DMS 273 (cell line): ENCODE data around the gene NRCAM.

Source experiments
- DNase-seq: peaks from one replicate; lab custom pipeline; 2025; ENCODE audit not compliant: unreplicated experiment; lab: John Stamatoyannopoulos, UW

Gene NRCAM

GRCh38 chr7:108137040-108137439, 319.2 kb downstream of the NRCAM start:
- no peak for DNase-seq

- DNase-seq: peak; percentile 51
These were observed 320.0 kb downstream of the NRCAM start for GRCh38 chr7:108136191-108136688.

GRCh38 chr7:108135446-108136190, 320.6 kb downstream of the NRCAM start:
- no peak for DNase-seq

GRCh38 chr7:108134486-108134885, 321.8 kb downstream of the NRCAM start:
- no peak for DNase-seq

GRCh38 chr7:108132551-108133265, 323.5 kb downstream of the NRCAM start:
- no peak for DNase-seq

- DNase-seq: no peak
These were observed 326.0 kb downstream of the NRCAM start, which contains the start of gene LAMB4 for GRCh38 chr7:108130261-108130660. Gene LAMB4, minus strand, starts transcription at chr7:108130361. Its CDS starts 7,197 bp downstream, at chr7:108123164.

GRCh38 chr7:108129018-108129965, 326.9 kb downstream of the NRCAM start:
- DNase-seq: no peak

GRCh38 chr7:108128514-108128913, 327.7 kb downstream of the NRCAM start:
- DNase-seq: no peak

- DNase-seq: no peak
These were observed 328.8 kb downstream of the NRCAM start for GRCh38 chr7:108127461-108127860.

GRCh38 chr7:108124820-108125219, 331.4 kb downstream of the NRCAM start:
- no peak for DNase-seq

- DNase-seq: peak; percentile 40
These were observed 334.1 kb downstream of the NRCAM start for GRCh38 chr7:108122181-108122580.

GRCh38 chr7:108120933-108121332, 335.3 kb downstream of the NRCAM start:
- no peak for DNase-seq

- DNase-seq: no peak
These were observed 336.0 kb downstream of the NRCAM start for GRCh38 chr7:108120196-108120595.

GRCh38 chr7:108118959-108119358, 337.3 kb downstream of the NRCAM start:
- DNase-seq: peak; percentile 71

- DNase-seq: peak; percentile 78
These were observed 342.0 kb downstream of the NRCAM start for GRCh38 chr7:108114117-108114841.

GRCh38 chr7:108112683-108113082, 343.6 kb downstream of the NRCAM start:
- DNase-seq: no peak

GRCh38 chr7:108109221-108109908, 346.9 kb downstream of the NRCAM start:
- peak; percentile 62 for DNase-seq

- DNase-seq: no peak
These were observed 348.1 kb downstream of the NRCAM start for GRCh38 chr7:108108131-108108530.

- no peak for DNase-seq
These were observed 351.9 kb downstream of the NRCAM start for GRCh38 chr7:108104324-108104723.
